PC-9 (cell line): ENCODE results near the gene VCAM1. TPM values are rescaled to one million over a fixed set of nuclear protein-coding genes. Genes with fewer than 3 reads are reported as not detected.

ENCODE experiments used
- BruUV-seq: library from RNA; stranded (reverse); fragments of 400-500 nt; replicated peaks from 2 replicates; lab custom pipeline; 2021; lab: Mats Ljungman, UMichigan
- CTCF ChIA-PET: fragments of 300-600 bp; sonication (Branson Sonifier 250); formaldehyde crosslinking; loops from one replicate; lab custom pipeline; 2022; ENCODE audit warnings: antibody characterized with exemption; lab: Charles Lee
- POLR2A ChIA-PET: fragments of 300-600 bp; sonication (Branson Sonifier 250); formaldehyde crosslinking; loops from one replicate; lab custom pipeline; 2022; ENCODE audit warnings: antibody characterized with exemption; ENCODE audit not compliant: unreplicated experiment; lab: Charles Lee
- DNase-seq, 2 experiments: peaks; one replicate each; pipeline versions ENCODE4 v3.0.0 to v3.0.0-alpha.2; 2015 to 2022; ENCODE audit warnings: mixed read lengths in 1 of 2
- H2AFZ ChIP-seq: fragments of 200-600 bp; sonication (generic); 2 replicates; pipeline ENCODE4 v1.8.1; 2017; ENCODE audit warnings: antibody characterized with exemption
- H3F3A ChIP-seq: fragments of 200-600 bp; sonication (generic); 2 replicates; pipeline ENCODE4 v1.8.1; 2017; ENCODE audit warnings: antibody characterized with exemption, mild to moderate bottlenecking, low read depth; ENCODE audit not compliant: insufficient read depth
- H3K27ac ChIP-seq: fragments of 200-600 bp; sonication (generic); 2 replicates; pipeline ENCODE4 v1.6.1; 2016; ENCODE audit warnings: mixed run types
- H3K27me3 ChIP-seq: fragments of 200-600 bp; sonication (generic); 2 replicates; pipeline ENCODE4 v1.6.1; 2016; ENCODE audit warnings: low read depth, mixed run types; ENCODE audit not compliant: insufficient read depth
- H3K36me3 ChIP-seq: fragments of 200-600 bp; sonication (generic); 2 replicates; pipeline ENCODE4 v1.6.1; 2016; ENCODE audit warnings: low read depth, mixed run types
- H3K4me1 ChIP-seq: fragments of 200-600 bp; sonication (generic); replicated peaks from 2 replicates; pipeline ENCODE4 v1.6.1; 2016; ENCODE audit warnings: mixed run types; ENCODE audit not compliant: insufficient read depth
- H3K4me2 ChIP-seq: fragments of 200-600 bp; sonication (generic); 2 replicates; pipeline ENCODE4 v1.6.1; 2017; ENCODE audit warnings: mixed run types
- H3K4me3 ChIP-seq: fragments of 200-600 bp; sonication (generic); 2 replicates; pipeline ENCODE4 v1.6.1; 2016; ENCODE audit warnings: mixed run types
- H3K79me2 ChIP-seq: fragments of 200-600 bp; sonication (generic); 2 replicates; pipeline ENCODE4 v1.6.1; 2017; ENCODE audit warnings: low read depth, mixed run types
- H3K9me2 ChIP-seq: fragments of 200-600 bp; sonication (generic); 2 replicates; pipeline ENCODE4 v1.8.1; 2017; ENCODE audit warnings: mild to moderate bottlenecking; ENCODE audit not compliant: insufficient read depth
- H3K9me3 ChIP-seq: fragments of 200-600 bp; sonication (generic); 2 replicates; pipeline ENCODE4 v1.8.1; 2016; ENCODE audit warnings: low read depth; ENCODE audit not compliant: insufficient read depth
- H4K20me1 ChIP-seq: fragments of 200-600 bp; sonication (generic); 2 replicates; pipeline ENCODE4 v1.8.1; 2017; ENCODE audit not compliant: insufficient read depth
- EZH2 ChIP-seq: fragments of 200-600 bp; sonication (generic); IDR thresholded peaks from 2 replicates; pipeline ENCODE4 v1.8.0; 2017; ENCODE audit warnings: antibody characterized with exemption, low read depth
- intact Hi-C: fragments of 100-400 bp; cut with micrococcal nuclease; formaldehyde crosslinking; loops from one replicate; pipeline ENCODE4 v1.10.0; 2022; ENCODE audit not compliant: unreplicated experiment
- total RNA-seq: library from RNA; stranded (reverse); gene quantifications from 2 replicates; pipeline ENCODE4 v1.2.3, GENCODE V29; 2021
- TF ChIP-seq, protein P1 (sequence below): fragments of 200-600 bp; sonication (generic); conservative IDR thresholded peaks from 2 replicates; pipeline ENCODE4 v1.6.1; 2017; ENCODE audit warnings: mixed run types, antibody characterized with exemption, mild to moderate bottlenecking, moderate library complexity

VCAM1 gene
- total RNA-seq, 1 experiment from 2014 or later: not detected

DNA sequence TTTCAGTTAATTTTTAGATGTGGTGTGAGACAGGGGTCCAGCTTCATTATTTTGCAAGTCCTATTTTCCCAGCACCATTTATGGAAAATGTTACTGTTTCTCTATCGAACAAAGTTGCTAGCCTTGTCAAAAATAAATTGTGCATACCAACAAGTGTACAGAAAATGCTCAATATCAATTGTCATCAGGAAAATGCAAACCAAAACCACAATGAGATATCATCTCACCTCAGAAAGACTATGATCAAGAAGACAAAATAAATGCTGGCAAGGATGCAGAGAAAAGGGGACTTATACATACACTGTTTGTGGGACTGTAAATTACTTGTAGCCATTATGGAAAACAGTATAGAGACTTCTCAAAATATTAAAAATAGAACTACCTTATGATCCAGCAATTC, 54.8 kb downstream of the VCAM1 start:
- ChIA-PET POLR2A (no interaction called here), CTCF (no interaction called here)
- Histone ChIP-seq H3K9me2 (no peaks in the 10 kb centered on the region), H3K27ac (no peak overlapping the region), H3K4me1 (no peaks in the 10 kb centered on the region), H3K9me3 (no peaks in the 10 kb centered on the region), H3K27me3 (no peaks in the 10 kb centered on the region), H2AFZ (no peak overlapping the region), H4K20me1 (no peaks in the 10 kb centered on the region), H3K36me3 (no peaks in the 10 kb centered on the region), H3K4me2 (no peak overlapping the region), H3K79me2 (no peaks in the 10 kb centered on the region), H3K4me3 (no peak overlapping the region), H3F3A (no peaks in the 10 kb centered on the region)
- TF ChIP-seq, protein P1, sequence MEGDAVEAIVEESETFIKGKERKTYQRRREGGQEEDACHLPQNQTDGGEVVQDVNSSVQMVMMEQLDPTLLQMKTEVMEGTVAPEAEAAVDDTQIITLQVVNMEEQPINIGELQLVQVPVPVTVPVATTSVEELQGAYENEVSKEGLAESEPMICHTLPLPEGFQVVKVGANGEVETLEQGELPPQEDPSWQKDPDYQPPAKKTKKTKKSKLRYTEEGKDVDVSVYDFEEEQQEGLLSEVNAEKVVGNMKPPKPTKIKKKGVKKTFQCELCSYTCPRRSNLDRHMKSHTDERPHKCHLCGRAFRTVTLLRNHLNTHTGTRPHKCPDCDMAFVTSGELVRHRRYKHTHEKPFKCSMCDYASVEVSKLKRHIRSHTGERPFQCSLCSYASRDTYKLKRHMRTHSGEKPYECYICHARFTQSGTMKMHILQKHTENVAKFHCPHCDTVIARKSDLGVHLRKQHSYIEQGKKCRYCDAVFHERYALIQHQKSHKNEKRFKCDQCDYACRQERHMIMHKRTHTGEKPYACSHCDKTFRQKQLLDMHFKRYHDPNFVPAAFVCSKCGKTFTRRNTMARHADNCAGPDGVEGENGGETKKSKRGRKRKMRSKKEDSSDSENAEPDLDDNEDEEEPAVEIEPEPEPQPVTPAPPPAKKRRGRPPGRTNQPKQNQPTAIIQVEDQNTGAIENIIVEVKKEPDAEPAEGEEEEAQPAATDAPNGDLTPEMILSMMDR: no peak
- TF ChIP-seq EZH2: no peak
- intact Hi-C loops: no loop called here
- DNase-seq: no peak
- BruUV-seq: no TSS peak

DNA sequence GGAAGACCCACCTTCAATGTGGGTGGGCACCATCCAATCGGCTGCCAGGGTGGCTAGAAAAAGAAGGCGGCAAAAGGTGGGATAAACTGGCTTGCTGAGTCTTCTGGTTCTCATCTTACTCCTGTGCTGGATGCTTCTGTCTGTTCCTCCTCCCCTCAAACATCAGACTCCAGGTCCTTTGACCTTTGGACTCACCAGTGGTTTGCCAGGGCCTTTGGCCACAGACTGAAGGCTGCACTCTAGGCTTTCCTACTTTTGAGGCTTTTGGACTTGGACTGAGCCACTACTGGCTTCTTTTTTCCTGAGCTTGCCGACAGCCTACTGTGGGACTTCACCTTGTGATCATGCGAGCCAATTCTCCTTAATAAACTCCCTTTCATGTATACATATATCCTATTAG, 55.9 kb downstream of the VCAM1 start:
- no peaks in the 10 kb centered on the region for H3K9me3 ChIP-seq
- H3K79me2 ChIP-seq: no peaks in the 10 kb centered on the region
- H3K9me2 ChIP-seq: no peaks in the 10 kb centered on the region
- no peak overlapping the region for H3K4me2 ChIP-seq
- H3K27me3 ChIP-seq: no peaks in the 10 kb centered on the region
- no peak overlapping the region for H3K27ac ChIP-seq
- POLR2A ChIA-PET: no interaction called here
- no peak overlapping the region for H3K4me3 ChIP-seq
- no peaks in the 10 kb centered on the region for H4K20me1 ChIP-seq
- H3F3A ChIP-seq: no peaks in the 10 kb centered on the region
- no peak for DNase-seq
- H3K4me1 ChIP-seq: no peaks in the 10 kb centered on the region
- CTCF ChIA-PET: no interaction called here
- no peak overlapping the region for H2AFZ ChIP-seq
- intact Hi-C loops: no loop called here
- no peak for TF ChIP-seq EZH2
- TF ChIP-seq, protein P1: no peak
- no TSS peak for BruUV-seq
- no peaks in the 10 kb centered on the region for H3K36me3 ChIP-seq

DNA sequence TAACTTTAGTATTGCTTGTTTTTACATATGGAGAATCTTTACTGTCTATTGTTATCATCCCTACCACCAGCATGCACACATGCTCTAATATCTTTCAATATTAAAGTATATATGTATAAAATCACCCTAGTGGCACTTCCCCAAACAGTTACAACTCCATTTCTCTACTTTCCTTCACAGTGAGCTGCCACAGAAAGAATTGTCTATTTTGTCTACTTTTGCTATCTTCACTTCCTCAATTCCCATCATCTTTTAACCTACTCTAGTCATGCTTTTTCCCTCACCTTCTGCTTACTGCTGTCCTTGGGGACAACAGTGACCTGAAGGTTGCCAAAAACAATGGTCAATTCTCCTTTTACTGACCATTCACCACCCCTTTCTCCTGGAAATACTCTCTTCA, 59.2 kb downstream of the VCAM1 start:
- TF ChIP-seq, protein P1: no peak
- TF ChIP-seq EZH2: no peak
- Histone ChIP-seq H3K27ac (no peak overlapping the region), H3K27me3 (no peaks in the 10 kb centered on the region), H3K4me3 (no peak overlapping the region), H3K9me3 (peaks cover 8% of the 10 kb centered on the region; the same call in 1 of the 2 replicates), H3K4me1 (no peaks in the 10 kb centered on the region), H3K79me2 (no peaks in the 10 kb centered on the region), H3F3A (no peaks in the 10 kb centered on the region), H3K4me2 (no peak overlapping the region), H4K20me1 (no peaks in the 10 kb centered on the region), H3K36me3 (no peaks in the 10 kb centered on the region), H2AFZ (no peak overlapping the region), H3K9me2 (no peaks in the 10 kb centered on the region)
- ChIA-PET CTCF (no interaction called here), POLR2A (no interaction called here)
- intact Hi-C loops: no loop called here
- DNase-seq: no peak
- no TSS peak for BruUV-seq
